Uterus (tissue), 2 donors: ENCODE data around the gene RGS10.

Experiments used
- CTCF ChIP-seq, 4 experiments: fragments of 200-600 bp in 2 of 4; fragments of 450-650 bp in 2 of 4; sonication (generic) in 2 of 4; IDR thresholded peaks; one replicate each; pipeline ENCODE4 v1.5.1; 2016 to 2019; ENCODE audit warnings: antibody characterized with exemption in 4 of 4, mild to moderate bottlenecking in 2 of 4, moderate library complexity in 1 of 4
- POLR2A ChIP-seq, 2 donors: fragments of 450-650 bp; IDR thresholded peaks; one replicate each; pipeline ENCODE4 v1.6.1; 2016; ENCODE audit warnings: antibody characterized with exemption in 2 of 2, mild to moderate bottlenecking in 1 of 2, moderate library complexity in 1 of 2

GRCh38 chr10:119496273-119496672, 46.2 kb downstream of the RGS10 start:
- TF ChIP-seq CTCF (IDR thresholded peaks at IDR 0.05) (no peak), POLR2A (IDR thresholded peaks at IDR 0.05) (no peak)
